Uterus (tissue), 2 donors: ENCODE results near the gene DEPDC4.
A peak's percentile ranks its signal among the peaks of the same experiment; 100 is the strongest.

Source experiments
- POLR2A ChIP-seq, 2 donors: fragments of 450-650 bp; IDR thresholded peaks; one replicate each; pipeline ENCODE4 v1.6.1; 2016; ENCODE audit warnings: antibody characterized with exemption in 2 of 2, mild to moderate bottlenecking in 1 of 2, moderate library complexity in 1 of 2
- TF ChIP-seq, protein P1 (sequence below), 4 experiments: fragments of 200-600 bp in 2 of 4; fragments of 450-650 bp in 2 of 4; sonication (generic) in 2 of 4; IDR thresholded peaks; one replicate each; pipeline ENCODE4 v1.5.1; 2016 to 2019; ENCODE audit warnings: antibody characterized with exemption in 4 of 4, mild to moderate bottlenecking in 2 of 4, moderate library complexity in 1 of 4

DNA sequence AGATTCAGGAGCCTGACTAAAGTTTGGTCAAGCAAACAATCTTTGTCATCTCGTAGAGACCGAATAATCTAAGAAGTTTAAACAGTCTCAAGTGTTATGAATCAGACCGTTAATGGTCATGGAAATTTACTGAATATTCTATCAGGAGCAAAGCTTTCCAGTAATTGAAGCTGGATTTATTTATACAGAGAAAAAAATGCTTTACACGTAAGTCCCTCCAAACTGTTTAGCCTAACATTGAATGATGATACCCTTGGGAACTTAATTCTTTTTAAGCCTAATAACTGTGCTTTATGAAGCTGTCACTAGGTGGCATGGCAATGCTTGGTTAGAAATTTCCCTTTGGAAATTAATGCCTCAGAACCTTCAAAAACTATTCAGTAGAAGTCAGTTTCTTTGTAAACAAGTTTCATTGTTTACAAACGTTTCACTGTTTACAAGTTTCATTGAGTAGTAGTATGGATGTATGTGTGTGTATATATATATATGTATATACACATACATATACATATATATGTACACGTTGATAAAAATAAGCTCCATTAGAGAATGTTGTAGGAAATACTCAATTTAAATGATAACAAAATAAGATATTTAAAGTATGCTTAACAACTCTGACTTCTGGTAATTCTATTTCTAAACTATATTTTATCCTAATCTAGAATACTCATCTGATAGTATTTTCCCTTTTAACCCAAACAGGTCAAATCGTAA lies 32.1 kb downstream of the DEPDC4 start:
- TF ChIP-seq POLR2A (IDR thresholded peaks at IDR 0.05), result no peak
- TF ChIP-seq, protein P1, sequence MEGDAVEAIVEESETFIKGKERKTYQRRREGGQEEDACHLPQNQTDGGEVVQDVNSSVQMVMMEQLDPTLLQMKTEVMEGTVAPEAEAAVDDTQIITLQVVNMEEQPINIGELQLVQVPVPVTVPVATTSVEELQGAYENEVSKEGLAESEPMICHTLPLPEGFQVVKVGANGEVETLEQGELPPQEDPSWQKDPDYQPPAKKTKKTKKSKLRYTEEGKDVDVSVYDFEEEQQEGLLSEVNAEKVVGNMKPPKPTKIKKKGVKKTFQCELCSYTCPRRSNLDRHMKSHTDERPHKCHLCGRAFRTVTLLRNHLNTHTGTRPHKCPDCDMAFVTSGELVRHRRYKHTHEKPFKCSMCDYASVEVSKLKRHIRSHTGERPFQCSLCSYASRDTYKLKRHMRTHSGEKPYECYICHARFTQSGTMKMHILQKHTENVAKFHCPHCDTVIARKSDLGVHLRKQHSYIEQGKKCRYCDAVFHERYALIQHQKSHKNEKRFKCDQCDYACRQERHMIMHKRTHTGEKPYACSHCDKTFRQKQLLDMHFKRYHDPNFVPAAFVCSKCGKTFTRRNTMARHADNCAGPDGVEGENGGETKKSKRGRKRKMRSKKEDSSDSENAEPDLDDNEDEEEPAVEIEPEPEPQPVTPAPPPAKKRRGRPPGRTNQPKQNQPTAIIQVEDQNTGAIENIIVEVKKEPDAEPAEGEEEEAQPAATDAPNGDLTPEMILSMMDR (IDR thresholded peaks at IDR 0.05), result peak; percentile 46 to 63 (median 60)
